Adipocyte (in vitro differentiated cells): ENCODE results near the gene SMIM24.
A peak's percentile ranks its signal among the peaks of the same experiment; 100 is the strongest.

Source experiments
- DNase-seq: peaks from one replicate; pipeline ENCODE4 v3.0.0-alpha.2; 2015; ENCODE audit warnings: low read depth
- H3K27me3 ChIP-seq: replicated peaks from 2 replicates; pipeline ENCODE4 v1.7.0; 2013; ENCODE audit warnings: mild to moderate bottlenecking, low read length, moderate library complexity; ENCODE audit not compliant: control insufficient read depth, insufficient read depth
- H3K36me3 ChIP-seq: 2 replicates; pipeline ENCODE4 v1.7.0; 2013; ENCODE audit warnings: low read length, mild to moderate bottlenecking, moderate library complexity; ENCODE audit not compliant: control insufficient read depth, insufficient read depth, severe bottlenecking
- H3K4me1 ChIP-seq: 2 replicates; pipeline ENCODE4 v1.7.0; 2013; ENCODE audit warnings: mild to moderate bottlenecking, low read length, moderate library complexity; ENCODE audit not compliant: control insufficient read depth, insufficient read depth
- H3K4me3 ChIP-seq: 2 replicates; pipeline ENCODE4 v1.7.0; 2013; ENCODE audit warnings: mild to moderate bottlenecking, low read length, moderate library complexity
- H3K9ac ChIP-seq: 2 replicates; pipeline ENCODE4 v1.7.0; 2013; ENCODE audit warnings: mild to moderate bottlenecking, low read length, moderate library complexity
- H3K9me3 ChIP-seq: 2 replicates; pipeline ENCODE4 v1.7.0; 2013; ENCODE audit warnings: mild to moderate bottlenecking, low read length, moderate library complexity; ENCODE audit not compliant: control insufficient read depth

The SMIM24 gene

DNA sequence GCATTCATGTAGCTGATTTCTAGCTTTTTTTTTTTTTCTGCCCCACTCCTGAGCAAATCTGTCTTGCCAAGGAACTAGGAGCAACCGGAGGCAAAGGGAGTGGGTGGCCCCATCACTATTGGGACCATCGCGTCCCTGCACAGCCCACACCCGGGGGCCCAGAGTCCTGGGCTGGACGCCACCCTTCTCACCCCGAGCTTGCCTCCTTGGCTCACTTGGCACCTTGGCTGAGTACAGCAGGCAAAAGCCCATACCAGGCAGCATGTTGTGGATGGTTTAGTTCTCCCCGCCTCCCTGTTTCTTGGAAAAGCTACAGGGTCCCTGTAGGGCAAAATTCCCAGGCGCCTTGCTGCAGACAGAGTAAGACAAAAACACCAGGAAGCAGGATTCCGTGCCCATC, 13.7 kb downstream of the SMIM24 start:
- Histone ChIP-seq H3K4me1 (peaks cover 11% of the 10 kb centered on the region), H3K4me3 (no peak overlapping the region), H3K27me3 (no peaks in the 10 kb centered on the region), H3K9ac (peak overlapping the region; percentile 53), H3K36me3 (peaks cover 16% of the 10 kb centered on the region), H3K9me3 (no peaks in the 10 kb centered on the region)
- DNase-seq = no peak

DNA sequence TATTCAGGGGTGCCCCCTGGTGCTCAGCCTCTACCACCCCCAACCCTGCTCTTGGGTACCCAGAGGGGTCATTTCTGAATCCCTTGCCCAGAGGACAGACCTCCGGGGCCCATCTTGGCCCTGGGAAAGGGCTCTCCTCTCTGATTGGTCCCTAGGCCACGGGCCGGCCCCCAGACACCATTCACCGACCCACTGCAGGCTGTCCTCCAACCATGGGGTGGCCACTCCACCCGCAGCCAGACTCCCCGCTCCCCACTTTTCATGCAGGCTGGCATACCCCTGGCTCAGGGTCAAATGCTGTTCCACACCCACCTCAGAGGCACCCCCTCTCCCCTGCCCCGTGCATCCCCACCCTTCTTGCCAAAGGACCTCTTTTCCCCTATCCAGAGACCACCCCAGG, 14.8 kb downstream of the SMIM24 start:
- Histone ChIP-seq H3K36me3 (peaks cover 22% of the 10 kb centered on the region), H3K4me3 (no peak overlapping the region), H3K9me3 (no peaks in the 10 kb centered on the region), H3K4me1 (peaks cover 11% of the 10 kb centered on the region), H3K9ac (no peak overlapping the region), H3K27me3 (no peaks in the 10 kb centered on the region)
- DNase-seq = no peak

DNA sequence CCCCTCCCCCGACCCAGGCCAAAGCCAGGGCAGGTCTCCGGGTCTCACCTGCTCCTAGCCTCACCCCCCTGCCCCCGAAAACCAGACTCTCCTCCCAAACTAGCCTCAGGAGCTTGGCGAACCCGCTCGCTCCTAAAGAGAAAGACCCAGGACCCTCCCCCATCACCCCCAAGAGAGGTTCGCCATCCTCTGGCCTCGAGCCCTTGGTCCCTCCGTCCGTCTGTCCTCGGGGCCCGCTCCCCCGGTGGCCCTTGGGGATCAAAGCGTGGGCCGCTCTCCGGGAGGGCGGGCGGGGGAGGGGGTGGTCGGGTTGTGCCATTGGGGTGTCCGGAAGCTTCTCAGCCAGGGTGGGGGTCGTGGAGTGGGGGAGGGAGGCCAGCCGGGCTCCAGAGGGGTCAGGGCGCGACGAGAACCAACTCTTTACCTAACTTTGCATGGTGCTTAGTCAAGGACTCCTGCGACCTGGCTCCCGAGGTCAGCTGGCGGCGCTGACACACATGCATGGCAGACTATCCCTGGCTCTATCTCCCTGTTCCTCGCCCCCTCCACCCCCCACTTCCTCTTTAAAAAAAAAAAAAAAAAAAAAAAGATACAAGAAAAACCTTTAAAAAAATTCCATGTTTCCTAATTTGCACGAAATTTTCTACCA, 15.6 kb downstream of the SMIM24 start:
- H3K27me3 ChIP-seq = no peaks in the 10 kb centered on the region

DNA sequence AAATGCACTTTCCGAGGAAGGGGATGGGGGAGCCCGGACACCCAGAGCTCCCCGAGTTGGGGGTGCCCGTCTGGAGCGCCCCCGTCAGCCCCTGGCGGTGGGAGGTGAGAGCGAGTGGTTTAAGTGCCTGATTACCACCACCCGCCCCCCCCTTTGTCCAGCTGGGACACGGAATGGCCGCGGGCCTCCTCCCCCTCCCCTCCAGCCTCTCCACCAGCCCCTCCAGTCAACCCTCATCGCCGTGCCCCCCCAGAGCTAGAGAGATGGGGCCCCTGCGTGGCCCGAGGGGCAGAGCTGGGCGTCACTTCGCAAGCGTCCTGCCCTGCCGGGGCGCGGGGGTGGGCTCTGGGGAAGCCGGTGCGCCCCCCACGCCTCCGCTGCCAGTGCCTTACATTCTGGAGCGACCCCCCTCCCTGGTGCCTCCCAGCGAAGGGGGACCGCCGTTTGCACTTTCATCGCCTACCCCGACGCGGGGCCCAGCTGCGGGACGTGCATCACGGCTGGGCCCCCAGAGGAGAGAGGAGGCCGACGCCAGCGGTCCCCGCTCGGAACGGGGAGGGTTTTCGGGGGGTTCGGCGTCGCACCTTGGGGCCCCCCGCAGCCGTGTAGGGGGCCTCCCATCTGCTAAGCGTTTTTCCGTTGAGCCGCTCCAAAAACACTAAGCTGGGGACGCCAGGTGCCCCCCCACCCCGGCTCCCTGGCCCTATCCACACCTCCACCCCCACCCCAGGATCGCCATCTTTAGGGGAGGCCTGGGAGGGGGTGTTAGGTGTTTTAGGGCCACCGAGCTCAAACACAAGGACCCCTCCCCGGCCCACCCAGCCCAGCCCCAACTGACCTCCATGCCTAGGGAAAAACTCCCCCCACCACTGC, 16.4 kb downstream of the SMIM24 start:
- DNase-seq = no peak
- Histone ChIP-seq H3K27me3 (no peaks in the 10 kb centered on the region), H3K9me3 (no peaks in the 10 kb centered on the region), H3K4me1 (peaks cover 24% of the 10 kb centered on the region), H3K9ac (no peak overlapping the region), H3K4me3 (no peak overlapping the region), H3K36me3 (peaks cover 30% of the 10 kb centered on the region)

More for the DNA sequence above, 15.6 kb downstream of the SMIM24 start:
- peaks cover 17% of the 10 kb centered on the region for H3K4me1 ChIP-seq
- H3K9me3 ChIP-seq = no peaks in the 10 kb centered on the region
- no peak overlapping the region for H3K9ac ChIP-seq
- no peak overlapping the region for H3K4me3 ChIP-seq
- DNase-seq = no peak
- peaks cover 30% of the 10 kb centered on the region for H3K36me3 ChIP-seq

DNA sequence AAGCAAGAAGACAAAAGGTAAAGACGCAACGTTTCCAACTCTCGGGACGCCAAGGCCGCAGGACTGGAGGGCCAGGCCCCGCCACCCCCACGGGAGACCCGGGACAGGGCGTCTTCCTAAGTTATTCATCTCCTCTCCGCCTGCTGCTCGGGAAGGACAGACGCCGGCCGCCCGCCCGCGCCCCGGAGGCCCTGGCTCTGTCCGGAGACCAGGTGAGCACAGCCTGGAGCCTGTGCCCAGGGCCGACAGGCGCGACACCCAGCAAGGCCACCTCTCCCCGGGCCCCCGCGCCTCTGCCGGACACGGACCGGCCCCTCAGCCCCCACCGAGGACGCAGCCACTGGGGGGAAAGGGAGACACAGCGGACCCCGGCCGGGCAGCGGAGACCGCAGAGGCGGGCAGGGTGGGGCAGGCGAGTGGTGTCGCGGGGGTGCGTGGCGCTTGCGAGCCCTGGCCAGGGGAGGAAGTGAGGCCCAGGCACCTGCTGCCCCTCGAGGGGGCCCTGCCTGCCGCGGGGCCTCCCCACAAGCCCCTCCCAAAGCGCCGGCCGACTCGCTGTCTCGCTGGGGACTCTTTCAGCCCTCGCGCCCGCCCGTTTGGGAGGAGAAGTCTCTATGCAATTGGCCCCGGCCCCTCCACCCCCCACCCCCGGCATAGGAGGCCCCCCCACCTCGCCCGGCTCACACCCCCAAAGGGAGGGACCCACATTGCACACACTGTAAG, 17.2 kb downstream of the SMIM24 start:
- Histone ChIP-seq H3K4me1 (peaks cover 32% of the 10 kb centered on the region), H3K9ac (no peak overlapping the region), H3K36me3 (peaks cover 30% of the 10 kb centered on the region), H3K4me3 (no peak overlapping the region), H3K9me3 (no peaks in the 10 kb centered on the region), H3K27me3 (no peaks in the 10 kb centered on the region)
- no peak for DNase-seq

DNA sequence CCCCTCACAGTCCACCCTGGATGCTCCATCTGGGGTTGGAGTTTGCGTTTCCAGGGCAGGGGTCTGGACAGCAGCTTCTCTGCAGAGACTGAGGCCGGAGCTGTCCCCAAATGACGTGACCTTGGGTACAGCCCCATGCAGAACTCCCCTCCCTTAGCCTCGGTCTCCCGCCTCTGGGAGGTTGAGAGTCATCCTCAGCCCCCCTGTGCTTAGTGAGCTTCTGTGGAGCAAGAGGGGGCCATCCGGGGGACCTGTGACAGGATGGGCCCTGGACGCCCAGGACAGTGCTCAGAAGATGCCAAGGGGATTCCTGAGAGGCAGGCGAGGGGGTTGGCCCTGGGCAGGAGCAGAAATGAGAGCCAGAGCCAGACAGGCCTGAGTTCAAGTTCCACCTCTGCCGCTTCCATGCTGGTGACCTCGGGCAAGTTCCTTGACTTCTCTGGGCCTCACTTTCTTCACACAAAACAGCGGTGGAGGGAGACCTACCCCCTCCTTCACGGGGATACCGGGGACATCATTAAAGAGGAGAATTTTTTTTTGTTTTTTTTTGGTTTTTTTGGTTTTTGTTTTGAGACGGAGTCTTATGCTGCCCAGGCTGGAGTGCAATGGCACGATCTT, 20.3 kb downstream of the SMIM24 start:
- no peak for DNase-seq
- no peaks in the 10 kb centered on the region for H3K27me3 ChIP-seq

DNA sequence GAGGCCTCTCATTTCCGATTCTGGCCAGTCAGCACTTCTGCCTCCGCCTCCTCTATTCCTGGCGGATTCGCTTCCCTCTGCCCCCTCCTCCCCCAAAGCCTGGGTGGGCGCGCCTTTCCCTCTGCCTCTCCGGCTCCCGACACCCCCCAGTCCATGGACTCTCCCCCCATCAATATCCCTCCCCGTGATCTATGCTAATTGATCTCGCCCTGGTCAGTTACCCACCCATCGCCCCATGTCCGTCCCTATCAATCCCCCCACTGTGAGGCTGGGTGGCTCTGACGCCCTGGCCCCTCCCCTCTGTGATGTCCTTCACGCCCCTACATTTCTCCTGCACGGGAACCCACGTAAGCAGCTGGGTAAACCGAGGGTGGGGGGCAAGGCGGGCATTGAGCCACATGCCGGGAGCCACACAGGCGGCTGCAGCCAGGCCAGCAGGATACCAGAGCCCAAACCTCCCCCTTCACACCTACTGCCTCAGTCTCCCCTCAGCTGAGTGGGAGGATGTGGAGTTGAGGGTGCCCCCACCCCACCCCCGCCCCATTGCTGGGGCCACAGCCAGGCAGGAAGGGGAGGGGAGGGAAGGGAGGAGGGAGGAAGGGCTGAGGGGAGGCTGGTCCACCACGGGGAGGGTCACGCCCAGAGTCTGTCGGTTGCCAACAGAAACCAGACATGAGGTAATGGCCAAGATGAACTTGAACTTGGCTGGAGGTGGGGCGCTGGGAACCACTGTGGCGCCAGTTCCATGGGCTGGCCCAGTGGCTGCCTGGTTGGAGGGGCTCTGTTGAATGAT, 21.0 kb downstream of the SMIM24 start:
- peak; percentile 84 for DNase-seq
- Histone ChIP-seq H3K4me3 (no peak overlapping the region), H3K27me3 (no peaks in the 10 kb centered on the region), H3K36me3 (peaks cover 50% of the 10 kb centered on the region), H3K4me1 (peaks cover 34% of the 10 kb centered on the region), H3K9me3 (no peaks in the 10 kb centered on the region), H3K9ac (peak overlapping the region; percentile 54)

More for the DNA sequence above, 20.3 kb downstream of the SMIM24 start:
- no peaks in the 10 kb centered on the region for H3K9me3 ChIP-seq
- no peak overlapping the region for H3K4me3 ChIP-seq
- H3K4me1 ChIP-seq = peaks cover 34% of the 10 kb centered on the region
- H3K9ac ChIP-seq = no peak overlapping the region
- peaks cover 42% of the 10 kb centered on the region for H3K36me3 ChIP-seq

DNA sequence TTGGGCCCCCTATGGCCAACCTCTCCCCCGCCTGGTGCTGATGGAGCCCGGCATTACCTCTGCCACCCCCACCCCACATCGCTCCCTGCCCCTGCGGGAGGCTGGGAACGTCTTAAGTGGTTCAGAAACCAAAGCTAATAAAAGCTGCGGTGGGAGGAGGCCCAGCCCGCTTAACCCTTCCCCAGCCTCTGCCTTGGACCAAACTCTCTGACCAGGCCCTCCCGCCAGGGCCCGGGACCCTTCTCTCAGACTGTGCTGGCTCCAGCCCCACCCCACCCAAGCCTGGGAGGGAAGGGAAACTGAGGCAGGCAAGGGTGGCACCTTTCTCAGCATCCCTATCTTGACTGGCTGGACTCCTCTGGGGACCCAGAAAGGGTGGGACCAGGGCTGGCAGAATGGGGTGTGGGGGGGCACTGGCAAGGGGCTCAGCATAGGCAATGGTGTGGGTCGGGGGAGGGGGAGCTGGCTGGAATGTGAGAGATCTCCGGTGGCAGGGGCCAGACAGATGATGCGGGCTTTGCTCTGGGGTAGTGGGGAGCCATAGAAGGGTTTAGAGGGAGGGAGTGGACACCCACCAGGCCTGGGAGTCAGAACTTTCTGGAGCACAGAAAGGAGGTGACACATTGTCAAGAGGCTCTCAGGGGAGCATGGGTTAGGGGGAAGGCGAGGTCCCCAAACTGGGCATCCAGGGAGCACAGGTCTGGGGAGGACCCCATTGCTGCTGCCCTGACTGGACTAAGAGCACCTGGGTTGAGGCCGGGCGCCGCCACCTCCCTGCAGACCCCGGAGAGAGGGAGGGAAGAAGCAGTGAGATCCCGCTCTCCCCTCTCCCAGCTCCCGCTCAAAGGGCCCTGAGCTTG, 21.9 kb downstream of the SMIM24 start:
- peaks cover 34% of the 10 kb centered on the region for H3K4me1 ChIP-seq
- peak overlapping the region; percentile 54 for H3K9ac ChIP-seq
- no peaks in the 10 kb centered on the region for H3K9me3 ChIP-seq
- no peak for DNase-seq
- H3K27me3 ChIP-seq = no peaks in the 10 kb centered on the region
- H3K36me3 ChIP-seq = peaks cover 58% of the 10 kb centered on the region
- no peak overlapping the region for H3K4me3 ChIP-seq

DNA sequence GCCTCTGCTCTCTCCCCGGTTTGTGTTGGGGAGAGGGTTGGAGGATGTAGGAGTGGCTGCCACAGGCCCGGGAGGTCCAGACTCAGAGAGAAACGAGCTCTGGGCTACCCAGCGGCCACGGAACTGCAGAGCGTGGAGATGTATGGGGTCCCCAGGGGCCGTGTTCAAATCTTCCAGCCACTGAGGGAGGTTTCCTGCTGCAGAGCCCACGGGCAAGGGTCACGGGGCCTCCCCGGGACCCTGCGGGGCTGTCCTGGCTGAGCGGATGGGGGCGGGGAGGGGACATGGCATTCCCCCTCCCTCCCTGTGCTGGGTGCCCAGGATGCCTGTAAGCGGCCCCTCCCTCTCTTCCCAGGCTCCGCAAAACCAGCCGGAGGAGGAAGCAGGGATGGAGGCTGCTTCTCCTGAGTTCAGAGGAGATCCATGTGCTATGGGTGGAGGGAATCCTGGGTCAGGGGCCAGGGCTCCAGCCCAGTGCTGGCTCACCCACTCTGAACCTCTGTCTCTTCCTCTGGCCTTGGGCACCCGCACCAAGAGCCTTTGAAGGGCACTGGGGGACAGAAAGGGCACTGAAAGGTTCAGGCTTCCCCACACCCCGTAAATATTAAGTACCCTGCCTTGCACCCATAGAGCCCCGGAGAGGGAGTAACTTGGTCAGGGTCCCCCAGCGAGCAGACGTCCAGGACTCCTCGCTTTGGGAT, 22.6 kb downstream of the SMIM24 start:
- Histone ChIP-seq H3K36me3 (peaks cover 59% of the 10 kb centered on the region), H3K9ac (peak overlapping the region; percentile 54), H3K27me3 (no peaks in the 10 kb centered on the region), H3K9me3 (no peaks in the 10 kb centered on the region), H3K4me1 (peaks cover 34% of the 10 kb centered on the region), H3K4me3 (no peak overlapping the region)
- DNase-seq = no peak
